Esophagus squamous epithelium (tissue), 5 donors: ENCODE results near the gene PRIM2. TPM values are rescaled to one million over a fixed set of nuclear protein-coding genes. Genes with fewer than 3 reads are reported as not detected.
"Not testable (repeated sequence)": the region's sequence is repeated elsewhere in the genome, so short reads cannot be mapped to it uniquely, and the experiment has no call there.

Experiments
- DNase-seq: peaks from one replicate; lab custom pipeline; 2025; lab: John Stamatoyannopoulos, UW
- H3K27ac ChIP-seq, 4 donors: fragments of 200-600 bp; sonication (generic); one replicate each; pipeline ENCODE4 v1.5.1; 2016 to 2019; ENCODE audit warnings: mild to moderate bottlenecking in 1 of 4
- H3K27me3 ChIP-seq, 4 donors: fragments of 200-600 bp; sonication (generic); 1 replicate in 3 of 4; 2 replicates in 1 of 4; pipeline versions ENCODE4 v1.5.1 to v1.6.0; 2017 to 2021; ENCODE audit warnings: antibody characterized with exemption in 1 of 4
- H3K36me3 ChIP-seq, 3 donors: fragments of 200-600 bp; sonication (generic); one replicate each; pipeline ENCODE4 v1.5.1; 2016 to 2019
- H3K4me1 ChIP-seq, 3 donors: fragments of 200-600 bp; sonication (generic); one replicate each; pipeline ENCODE4 v1.5.1; 2017 to 2019
- H3K4me3 ChIP-seq, 4 donors: fragments of 200-600 bp; sonication (generic); 1 replicate in 3 of 4; 2 replicates in 1 of 4; pipeline ENCODE4 v1.5.1; 2016 to 2019; ENCODE audit warnings: mild to moderate bottlenecking in 2 of 4, moderate library complexity in 1 of 4
- H3K9me3 ChIP-seq, 3 donors: fragments of 200-600 bp; sonication (generic); one replicate each; pipeline ENCODE4 v1.5.1; 2016 to 2019
- CTCF ChIP-seq, 6 experiments: fragments of 450-650 bp in 4 of 6; fragments of 200-600 bp in 2 of 6; sonication (generic) in 2 of 6; IDR thresholded peaks; one replicate each; pipeline ENCODE4 v1.5.1; 2016 to 2019; ENCODE audit warnings: antibody characterized with exemption in 6 of 6, mild to moderate bottlenecking in 4 of 6, moderate library complexity in 4 of 6
- POLR2A ChIP-seq, 4 donors: fragments of 450-650 bp; IDR thresholded peaks; one replicate each; pipeline ENCODE4 v1.6.1; 2017; ENCODE audit warnings: antibody characterized with exemption in 4 of 4, mild to moderate bottlenecking in 4 of 4, moderate library complexity in 3 of 4
- WGBS, 2 donors: methylation state at CpG; one replicate each; pipeline ENCODE4 v1.1.5; 2018; 5-methylcytosine and 5-hydroxymethylcytosine counted together
- intact Hi-C: fragments of 100-400 bp; cut with DNase I; formaldehyde crosslinking; loops from one replicate; pipeline ENCODE4 v1.15.0; 2022
- total RNA-seq, 4 donors: library from RNA; depleted of rRNA; stranded (reverse); fragments of >200 nt; gene quantifications; one replicate each; pipeline ENCODE4 v1.1.0, GENCODE V29; 2016
- donor health status: DM: yes; HTN: yes; CAD: no.

PRIM2 gene
- total RNA-seq, 4 donors from 2014 or later = 4.1 to 10.9 (median 9.8) TPM

GRCh38 chr6:57463809-57464208 is 146.4 kb downstream of the PRIM2 start:
- H3K4me3 ChIP-seq, H3K27me3 ChIP-seq, intact Hi-C loops, H3K4me1 ChIP-seq, H3K36me3 ChIP-seq, H3K9me3 ChIP-seq, DNase-seq, H3K27ac ChIP-seq: not testable (repeated sequence)
- WGBS, 2 donors = 69 to 74% methylated on average over 5 of the region's 5 CpGs

- WGBS, 2 donors = 83 to 91% methylated on average over 1 to 3 of the region's 3 CpGs
Observed at GRCh38 chr6:57465968-57466367, 148.5 kb downstream of the PRIM2 start.

GRCh38 chr6:57469072-57469471 is 151.6 kb downstream of the PRIM2 start:
- TF ChIP-seq CTCF (IDR thresholded peaks at IDR 0.05) (no peak), POLR2A (IDR thresholded peaks at IDR 0.05) (no peak)
- H3K36me3 ChIP-seq = no peaks in the 10 kb centered on the region
- intact Hi-C loops = no loop called here
- H3K4me3 ChIP-seq = no peak overlapping the region
- WGBS, 2 donors = 75 to 87% methylated on average over 3 of the region's 3 CpGs
- H3K4me1 ChIP-seq = peaks cover 0 to 6% (median 0%) of the 10 kb centered on the region in 3 donors
- H3K9me3 ChIP-seq = no peaks in the 10 kb centered on the region
- no peak overlapping the region for H3K27ac ChIP-seq
- DNase-seq = no peak
- H3K27me3 ChIP-seq = no peaks in the 10 kb centered on the region

More at GRCh38 chr6:57465968-57466367, 148.5 kb downstream of the PRIM2 start:
- H3K4me1 ChIP-seq, H3K27ac ChIP-seq, H3K27me3 ChIP-seq, H3K36me3 ChIP-seq, intact Hi-C loops, DNase-seq, H3K9me3 ChIP-seq, H3K4me3 ChIP-seq: not testable (repeated sequence)

GRCh38 chr6:57470148-57470547 is 152.7 kb downstream of the PRIM2 start:
- 83 to 87% methylated on average over 3 to 4 of the region's 4 CpGs for WGBS, 2 donors
- H3K4me3 ChIP-seq, DNase-seq, H3K36me3 ChIP-seq, H3K9me3 ChIP-seq, H3K4me1 ChIP-seq, intact Hi-C loops, H3K27me3 ChIP-seq, H3K27ac ChIP-seq: not testable (repeated sequence)

DNA sequence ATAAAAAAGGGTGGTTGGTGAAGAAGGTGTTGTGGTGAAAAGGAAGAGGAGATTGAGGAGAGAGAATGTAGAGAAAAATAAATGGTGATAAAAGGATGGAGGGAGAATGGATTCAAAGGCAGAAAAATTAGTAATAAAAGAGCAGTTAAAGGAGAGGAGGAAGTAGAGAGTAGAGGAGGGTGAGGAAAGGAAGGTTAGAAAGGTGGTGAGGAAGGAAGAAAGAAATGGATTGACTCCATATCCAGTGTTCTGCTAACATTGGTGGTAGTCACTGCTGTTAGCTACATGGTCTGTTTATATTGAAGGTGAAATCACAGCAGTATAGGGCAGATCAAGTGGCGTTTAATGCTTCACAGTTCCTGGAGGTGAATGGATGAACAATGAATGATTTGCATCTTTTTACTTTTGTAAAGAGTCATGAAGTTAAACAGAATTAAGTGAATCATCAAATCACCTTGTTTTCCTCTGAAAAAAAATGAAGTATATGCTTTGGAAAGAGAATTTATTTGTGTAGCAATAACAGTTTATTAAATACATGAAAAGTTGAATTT is 154.0 kb downstream of the PRIM2 start:
- WGBS, 2 donors = 67 to 74% methylated on average over 1 of the region's 1 CpG
- intact Hi-C loops = not testable (repeated sequence)

GRCh38 chr6:57472861-57473362 is 155.5 kb downstream of the PRIM2 start:
- DNase-seq, H3K9me3 ChIP-seq, H3K36me3 ChIP-seq, intact Hi-C loops, H3K4me1 ChIP-seq, H3K27me3 ChIP-seq, H3K4me3 ChIP-seq: not testable (repeated sequence)
- WGBS, 2 donors = 30 to 35% methylated on average over 3 of the region's 3 CpGs
- peak overlapping the region in 2 of 4 donors; percentile 22 to 60 for H3K27ac ChIP-seq

More for the DNA sequence above, 154.0 kb downstream of the PRIM2 start:
- not testable (repeated sequence) for H3K4me3 ChIP-seq, H3K4me1 ChIP-seq, H3K36me3 ChIP-seq, DNase-seq, H3K27ac ChIP-seq, H3K27me3 ChIP-seq, H3K9me3 ChIP-seq

DNA sequence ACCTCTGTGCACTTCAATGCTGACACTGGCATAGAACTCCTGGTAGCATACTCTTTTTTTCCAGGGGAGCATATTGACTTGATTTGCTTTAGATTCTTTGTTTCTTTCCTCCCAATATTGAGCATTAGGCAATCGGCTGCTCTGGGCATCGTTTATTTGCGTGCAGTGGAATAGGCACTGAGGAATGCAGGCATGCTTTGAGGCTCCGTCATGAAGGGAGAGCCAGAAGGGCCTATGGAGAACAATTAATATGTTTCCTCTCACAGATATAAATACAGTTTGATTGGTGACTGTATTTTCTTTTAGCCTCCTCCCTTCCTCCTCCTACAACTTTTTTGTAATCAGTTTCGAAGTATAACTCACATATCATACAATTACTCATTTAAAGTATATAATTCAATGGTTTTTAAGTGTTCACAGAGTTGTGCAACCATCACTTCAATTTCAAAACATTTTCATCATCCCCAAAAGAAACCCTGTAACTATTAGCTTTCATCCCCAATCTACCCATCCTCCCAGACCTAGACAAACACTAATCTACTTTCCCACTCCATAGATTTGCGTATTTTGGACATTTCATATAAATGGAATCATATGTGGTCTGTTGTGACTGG is 157.5 kb downstream of the PRIM2 start:
- H3K36me3 ChIP-seq, H3K4me1 ChIP-seq, intact Hi-C loops, H3K4me3 ChIP-seq, H3K9me3 ChIP-seq, H3K27me3 ChIP-seq, DNase-seq, H3K27ac ChIP-seq: not testable (repeated sequence)
- WGBS, 2 donors = 80 to 85% methylated on average over 6 of the region's 6 CpGs

DNA sequence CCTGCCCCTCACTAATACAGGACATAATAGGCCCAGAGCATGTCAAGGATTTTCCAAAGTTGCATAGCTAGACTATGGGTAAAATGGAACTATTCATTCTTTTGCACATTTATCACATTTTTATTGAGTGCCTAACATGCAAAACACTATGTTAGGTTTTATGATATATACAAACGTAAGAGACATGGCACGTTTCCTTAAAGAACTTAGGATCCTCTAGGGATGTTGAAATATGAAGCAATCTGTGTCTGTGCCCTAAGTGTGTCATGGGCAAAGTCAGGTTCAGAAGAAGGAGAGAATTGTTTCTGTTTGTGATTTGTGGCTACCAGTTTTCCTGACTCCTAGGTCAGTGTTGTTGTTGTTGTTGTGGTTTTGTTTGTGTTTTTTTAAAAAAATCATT is 158.2 kb downstream of the PRIM2 start:
- H3K4me3 ChIP-seq, H3K4me1 ChIP-seq, H3K36me3 ChIP-seq, H3K27me3 ChIP-seq, H3K9me3 ChIP-seq, intact Hi-C loops, DNase-seq, H3K27ac ChIP-seq: not testable (repeated sequence)
- WGBS, 2 donors = 80 to 84% methylated on average over 2 of the region's 2 CpGs

- H3K9me3 ChIP-seq, DNase-seq, intact Hi-C loops, H3K27ac ChIP-seq, H3K27me3 ChIP-seq, H3K4me3 ChIP-seq, H3K4me1 ChIP-seq, H3K36me3 ChIP-seq: not testable (repeated sequence)
Observed at GRCh38 chr6:57480194-57480593, 162.8 kb downstream of the PRIM2 start.

DNA sequence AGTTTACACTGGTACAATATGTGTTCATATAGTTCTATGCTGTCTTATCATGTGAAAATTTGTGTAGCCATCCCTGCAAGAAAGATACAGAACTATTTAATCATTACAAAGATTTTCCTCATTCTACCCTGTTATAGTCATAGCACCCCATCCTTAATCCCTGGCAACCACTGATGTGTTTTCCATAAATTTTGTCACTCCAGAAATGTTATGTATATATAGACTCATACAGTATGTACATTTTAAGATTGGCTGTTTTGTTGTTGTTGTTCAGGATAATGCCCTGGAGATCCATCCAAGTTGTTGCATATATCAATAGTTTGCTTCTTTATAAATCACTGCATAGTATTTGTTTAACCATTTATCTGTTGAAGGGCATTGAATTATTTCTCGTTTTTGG is 163.7 kb downstream of the PRIM2 start:
- 75 to 100% methylated on average over 1 of the region's 1 CpG for whole genome bisulfite sequencing, 2 donors
- intact Hi-C loops, H3K4me3 ChIP-seq, H3K27ac ChIP-seq, H3K9me3 ChIP-seq, H3K36me3 ChIP-seq, H3K4me1 ChIP-seq, DNase-seq, H3K27me3 ChIP-seq: not testable (repeated sequence)

DNA sequence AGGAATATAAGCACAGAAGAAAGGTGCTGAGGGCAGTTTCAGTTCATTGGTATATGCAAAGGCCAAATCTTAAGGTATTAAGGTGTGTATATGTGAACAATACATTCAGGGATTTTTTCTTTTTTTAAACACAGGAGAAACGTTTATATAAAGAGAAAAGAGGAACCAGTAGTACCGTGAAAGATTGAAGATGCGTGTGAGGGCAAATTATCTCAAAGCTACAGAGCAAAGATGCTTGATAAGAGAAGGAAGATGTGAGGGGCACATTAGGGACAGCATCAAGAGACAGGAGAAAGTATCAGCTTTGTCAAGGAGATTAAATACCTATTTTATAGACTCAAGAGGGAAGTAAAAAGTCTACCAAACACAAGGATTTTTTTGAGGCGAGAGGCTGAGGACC is 165.0 kb downstream of the PRIM2 start:
- H3K36me3 ChIP-seq, H3K4me3 ChIP-seq, DNase-seq, H3K27ac ChIP-seq, H3K4me1 ChIP-seq, H3K27me3 ChIP-seq, intact Hi-C loops, H3K9me3 ChIP-seq: not testable (repeated sequence)
- 75 to 76% methylated on average over 4 of the region's 4 CpGs for WGBS, 2 donors

GRCh38 chr6:57486494-57487081 is 169.2 kb downstream of the PRIM2 start:
- 63 to 78% methylated on average over 2 to 4 of the region's 4 CpGs for WGBS, 2 donors
- H3K4me3 ChIP-seq, H3K27ac ChIP-seq, DNase-seq, H3K4me1 ChIP-seq, H3K36me3 ChIP-seq, H3K27me3 ChIP-seq, intact Hi-C loops, H3K9me3 ChIP-seq: not testable (repeated sequence)
